HG03354 (cell line): ENCODE results near the gene MPL.

Experiments
- ATAC-seq: cut with Tn5 transposase; IDR thresholded peaks from one replicate; pipeline ENCODE4 v1.9.1; 2021; ENCODE audit warnings: mild to moderate bottlenecking; ENCODE audit not compliant: unreplicated experiment, poor library complexity, severe bottlenecking

The MPL gene

DNA sequence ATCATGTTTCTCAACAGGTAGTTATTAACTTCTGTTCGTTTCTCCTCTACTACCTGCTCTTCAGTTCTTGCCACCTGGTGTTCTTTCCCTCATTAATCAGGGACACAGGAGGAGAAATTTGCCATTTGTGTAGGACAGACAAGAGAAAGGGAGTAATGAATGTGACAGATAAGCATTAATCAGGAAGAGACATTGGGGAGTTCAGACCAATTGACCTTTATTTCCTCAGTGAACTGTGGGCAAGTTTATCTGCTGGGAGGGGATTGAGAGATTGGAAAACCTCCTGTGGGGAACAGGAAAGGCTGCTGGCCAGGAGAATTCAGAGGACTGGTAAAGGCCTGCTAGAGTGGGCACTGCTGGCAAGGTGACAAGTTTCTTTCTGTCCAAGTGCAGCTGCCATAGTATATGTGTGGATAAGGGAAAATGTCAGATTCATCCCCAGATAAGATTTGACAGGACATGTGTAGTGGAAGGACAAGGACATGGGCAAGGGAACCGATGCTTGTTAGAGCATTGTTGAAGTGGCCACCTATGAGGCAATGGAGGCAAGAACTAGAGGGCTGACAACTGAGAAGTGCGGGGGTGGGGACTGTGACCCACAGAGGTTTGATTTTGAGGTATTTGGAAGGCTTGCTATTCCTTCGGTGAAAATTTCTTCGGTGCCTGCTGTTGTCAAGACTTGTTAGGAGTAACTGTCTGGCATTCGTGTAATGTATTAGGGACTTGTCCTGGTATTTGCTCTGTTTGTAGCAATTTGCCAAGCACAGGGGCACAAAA is 64.7 kb downstream of the MPL start:
- no peak for ATAC-seq
